ENCODE measurements around the gene CHST12. TPM values are rescaled to one million over a fixed set of nuclear protein-coding genes. Genes with fewer than 3 reads are reported as not detected.
"Not testable (repeated sequence)": the region's sequence is repeated elsewhere in the genome, so short reads cannot be mapped to it uniquely, and the experiment has no call there.

Gene CHST12
- total and polyA plus RNA-seq, 8 donors = 11.7 to 27.1 (median 15.0) TPM

GRCh38 chr7:2461268-2462026 is 58.0 kb downstream of the CHST12 start:
- H3K27me3 ChIP-seq = no peaks in the 10 kb centered on the region
- TF ChIP-seq, protein P1, sequence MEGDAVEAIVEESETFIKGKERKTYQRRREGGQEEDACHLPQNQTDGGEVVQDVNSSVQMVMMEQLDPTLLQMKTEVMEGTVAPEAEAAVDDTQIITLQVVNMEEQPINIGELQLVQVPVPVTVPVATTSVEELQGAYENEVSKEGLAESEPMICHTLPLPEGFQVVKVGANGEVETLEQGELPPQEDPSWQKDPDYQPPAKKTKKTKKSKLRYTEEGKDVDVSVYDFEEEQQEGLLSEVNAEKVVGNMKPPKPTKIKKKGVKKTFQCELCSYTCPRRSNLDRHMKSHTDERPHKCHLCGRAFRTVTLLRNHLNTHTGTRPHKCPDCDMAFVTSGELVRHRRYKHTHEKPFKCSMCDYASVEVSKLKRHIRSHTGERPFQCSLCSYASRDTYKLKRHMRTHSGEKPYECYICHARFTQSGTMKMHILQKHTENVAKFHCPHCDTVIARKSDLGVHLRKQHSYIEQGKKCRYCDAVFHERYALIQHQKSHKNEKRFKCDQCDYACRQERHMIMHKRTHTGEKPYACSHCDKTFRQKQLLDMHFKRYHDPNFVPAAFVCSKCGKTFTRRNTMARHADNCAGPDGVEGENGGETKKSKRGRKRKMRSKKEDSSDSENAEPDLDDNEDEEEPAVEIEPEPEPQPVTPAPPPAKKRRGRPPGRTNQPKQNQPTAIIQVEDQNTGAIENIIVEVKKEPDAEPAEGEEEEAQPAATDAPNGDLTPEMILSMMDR (IDR thresholded peaks at IDR 0.05) = no peak
- H3K36me3 ChIP-seq = no peaks in the 10 kb centered on the region
- DNase-seq = no peak
- intact Hi-C loops (cut with DNase I) = no loop called here
- H3K9me3 ChIP-seq = no peaks in the 10 kb centered on the region
- ATAC-seq = no peak
- H3K27ac ChIP-seq = no peak overlapping the region
- no peaks in the 10 kb centered on the region for H3K4me1 ChIP-seq
- no peak overlapping the region for H3K4me3 ChIP-seq

GRCh38 chr7:2462731-2463130 is 59.3 kb downstream of the CHST12 start:
- Histone ChIP-seq H3K27ac (no peak overlapping the region), H3K4me3 (no peak overlapping the region), H3K9me3 (no peaks in the 10 kb centered on the region), H3K27me3 (no peaks in the 10 kb centered on the region), H3K4me1 (no peaks in the 10 kb centered on the region), H3K36me3 (no peaks in the 10 kb centered on the region)
- intact Hi-C loops (cut with DNase I) = no loop called here
- TF ChIP-seq, protein P1 (IDR thresholded peaks at IDR 0.05) = no peak
- ATAC-seq = no peak
- DNase-seq = no peak

GRCh38 chr7:2465928-2466327 is 62.5 kb downstream of the CHST12 start:
- Histone ChIP-seq H3K27ac (no peak overlapping the region), H3K4me3 (no peak overlapping the region), H3K36me3 (no peaks in the 10 kb centered on the region), H3K4me1 (peaks cover 4 to 19% of the 10 kb centered on the region in 2 donors), H3K27me3 (no peaks in the 10 kb centered on the region), H3K9me3 (no peaks in the 10 kb centered on the region)
- TF ChIP-seq, protein P1 (IDR thresholded peaks at IDR 0.05) = no peak
- no peak for ATAC-seq
- intact Hi-C loops (cut with DNase I) = no loop called here
- DNase-seq = no peak

GRCh38 chr7:2466675-2467074 is 63.3 kb downstream of the CHST12 start:
- H3K9me3 ChIP-seq = no peaks in the 10 kb centered on the region
- H3K4me1 ChIP-seq = peaks cover 4 to 25% of the 10 kb centered on the region in 2 donors
- no peaks in the 10 kb centered on the region for H3K36me3 ChIP-seq
- TF ChIP-seq, protein P1 (IDR thresholded peaks at IDR 0.05) = no peak
- no peak for DNase-seq
- no peak overlapping the region for H3K27ac ChIP-seq
- H3K27me3 ChIP-seq = peaks cover 0 to 5% of the 10 kb centered on the region in 2 donors
- no peak for ATAC-seq
- intact Hi-C loops (cut with DNase I) = no loop called here
- H3K4me3 ChIP-seq = no peak overlapping the region

GRCh38 chr7:2468227-2468626 is 64.8 kb downstream of the CHST12 start:
- ATAC-seq (no peak), DNase-seq (peak in 1 of 4 donors; percentile 59)
- intact Hi-C loops (cut with DNase I) = no loop called here
- Histone ChIP-seq H3K36me3 (no peaks in the 10 kb centered on the region), H3K9me3 (no peaks in the 10 kb centered on the region), H3K27me3 (peaks cover 0 to 8% of the 10 kb centered on the region in 2 donors), H3K4me1 (peaks cover 4 to 28% of the 10 kb centered on the region in 2 donors), H3K27ac (no peak overlapping the region), H3K4me3 (no peak overlapping the region)
- TF ChIP-seq, protein P1 (IDR thresholded peaks at IDR 0.05) = no peak

DNA sequence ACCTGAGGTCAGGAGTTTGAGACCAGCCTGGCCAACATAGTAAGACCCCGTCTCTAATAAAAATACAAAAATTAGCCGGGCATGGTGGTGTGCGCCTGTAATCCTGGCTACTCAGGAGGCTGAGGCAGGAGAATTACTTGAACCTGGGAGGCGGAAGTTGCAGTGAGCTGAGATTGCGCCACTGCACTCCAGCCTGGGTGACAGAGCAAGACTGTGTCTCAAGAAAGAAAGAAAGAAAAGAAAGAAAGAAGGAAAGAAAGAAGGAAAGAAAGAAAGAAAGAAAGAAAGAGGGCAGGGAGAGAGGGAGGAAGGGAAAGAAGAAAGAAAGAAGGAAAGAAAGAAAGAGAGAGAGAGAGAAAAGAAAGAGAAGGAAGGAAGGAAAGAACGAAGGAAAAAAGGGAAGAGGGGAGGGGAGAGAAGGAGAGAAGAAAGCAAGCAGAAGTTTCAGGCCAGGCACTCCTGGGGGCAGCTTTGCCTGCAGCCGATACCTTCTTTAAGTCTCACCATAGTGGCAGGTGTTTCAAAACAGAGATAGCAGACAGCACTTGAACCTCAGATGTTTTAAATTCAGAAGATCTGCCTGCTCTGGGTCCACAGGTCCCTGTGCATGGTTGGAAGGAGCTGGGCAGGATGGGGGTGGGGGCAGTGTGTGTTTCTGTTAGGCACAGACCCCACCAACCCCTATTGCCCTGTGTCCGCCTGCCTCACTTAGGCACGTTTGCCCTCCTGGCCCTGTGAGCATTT is 66.2 kb downstream of the CHST12 start:
- H3K9me3 ChIP-seq, H3K27me3 ChIP-seq, H3K27ac ChIP-seq, H3K36me3 ChIP-seq, ATAC-seq, H3K4me3 ChIP-seq: not testable (repeated sequence)
- peak in 1 of 4 donors; percentile 45 for DNase-seq
- intact Hi-C loops (cut with DNase I) = loop anchor here in 1 of 2 donors (10.0 kb wide), 1 partner anchor 95 kb away; no protein-coding TSS in a partner anchor
- H3K4me1 ChIP-seq = peaks cover 4 to 28% of the 10 kb centered on the region in 2 donors
